H4 (cell line): ENCODE measurements around the gene NAPSA. TPM values are rescaled to one million over a fixed set of nuclear protein-coding genes. Genes with fewer than 3 reads are reported as not detected.
A peak's percentile ranks its signal among the peaks of the same experiment; 100 is the strongest.

ENCODE experiments used
- DNase-seq: peaks from one replicate; pipeline ENCODE4 v3.0.0-alpha.2; 2015; ENCODE audit warnings: low spot score
- total RNA-seq: library from RNA; depleted of rRNA; stranded (reverse); fragments of >200 nt; shearing (Covaris generic); gene quantifications from 2 replicates; pipeline ENCODE4 v1.2.3, GENCODE V29; 2014; rRNA removed

The NAPSA gene
- total RNA-seq, 1 experiment from 2014 or later, result 0.99 TPM

DNA sequence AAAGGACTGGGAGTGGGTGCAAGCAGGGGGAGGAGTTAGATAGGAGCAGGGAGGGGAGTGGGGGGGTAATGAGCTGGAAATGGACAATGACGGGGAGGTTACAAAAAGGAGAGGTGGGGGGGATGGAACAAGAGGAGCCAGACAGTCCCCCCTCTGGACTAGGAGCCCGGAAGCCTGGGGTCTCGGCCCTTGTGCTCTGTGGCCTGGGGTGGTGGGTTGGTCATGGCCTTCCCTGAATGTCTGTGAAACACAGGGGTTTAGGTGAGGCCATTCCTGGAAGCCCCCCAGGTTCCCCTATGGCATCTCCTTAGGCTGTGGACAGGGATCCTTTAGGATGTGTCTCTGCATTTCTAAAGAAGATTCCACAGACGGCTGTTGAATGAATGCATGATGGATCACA lies 48.3 kb downstream of the NAPSA start:
- no peak for DNase-seq

DNA sequence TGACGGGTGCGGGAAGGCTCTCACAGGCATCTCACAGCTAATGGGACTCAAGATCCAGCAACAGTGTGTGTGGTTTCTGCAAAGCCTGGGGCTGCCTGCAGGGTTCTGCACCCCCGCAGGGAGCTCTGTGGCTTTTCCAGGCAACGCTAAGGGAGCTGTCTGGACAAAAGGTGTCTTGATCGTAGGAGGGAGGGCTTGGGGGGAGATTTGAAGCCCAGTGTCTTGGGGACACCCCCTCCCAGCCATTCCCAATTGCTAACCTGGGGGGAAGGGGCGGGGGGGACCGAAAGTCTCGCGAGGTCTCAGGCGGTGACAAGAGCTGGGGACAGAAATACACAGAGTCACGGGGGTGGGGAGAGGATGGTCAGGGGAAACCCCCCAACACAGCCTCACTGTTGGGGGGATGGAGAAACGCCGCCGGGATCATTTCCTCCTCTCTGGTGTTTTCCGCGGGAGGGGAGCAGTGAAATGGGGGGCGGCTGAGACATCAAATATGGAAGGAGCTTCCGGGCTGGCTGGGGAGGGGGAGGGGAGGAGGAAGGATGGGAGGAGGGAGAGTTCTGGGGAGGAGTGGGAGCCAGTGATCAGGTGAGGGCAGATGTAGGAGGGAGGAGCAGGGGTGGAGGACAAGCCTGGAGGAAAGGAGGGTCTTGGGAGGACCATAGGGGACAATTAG lies 49.5 kb downstream of the NAPSA start:
- peak; percentile 63 for DNase-seq

DNA sequence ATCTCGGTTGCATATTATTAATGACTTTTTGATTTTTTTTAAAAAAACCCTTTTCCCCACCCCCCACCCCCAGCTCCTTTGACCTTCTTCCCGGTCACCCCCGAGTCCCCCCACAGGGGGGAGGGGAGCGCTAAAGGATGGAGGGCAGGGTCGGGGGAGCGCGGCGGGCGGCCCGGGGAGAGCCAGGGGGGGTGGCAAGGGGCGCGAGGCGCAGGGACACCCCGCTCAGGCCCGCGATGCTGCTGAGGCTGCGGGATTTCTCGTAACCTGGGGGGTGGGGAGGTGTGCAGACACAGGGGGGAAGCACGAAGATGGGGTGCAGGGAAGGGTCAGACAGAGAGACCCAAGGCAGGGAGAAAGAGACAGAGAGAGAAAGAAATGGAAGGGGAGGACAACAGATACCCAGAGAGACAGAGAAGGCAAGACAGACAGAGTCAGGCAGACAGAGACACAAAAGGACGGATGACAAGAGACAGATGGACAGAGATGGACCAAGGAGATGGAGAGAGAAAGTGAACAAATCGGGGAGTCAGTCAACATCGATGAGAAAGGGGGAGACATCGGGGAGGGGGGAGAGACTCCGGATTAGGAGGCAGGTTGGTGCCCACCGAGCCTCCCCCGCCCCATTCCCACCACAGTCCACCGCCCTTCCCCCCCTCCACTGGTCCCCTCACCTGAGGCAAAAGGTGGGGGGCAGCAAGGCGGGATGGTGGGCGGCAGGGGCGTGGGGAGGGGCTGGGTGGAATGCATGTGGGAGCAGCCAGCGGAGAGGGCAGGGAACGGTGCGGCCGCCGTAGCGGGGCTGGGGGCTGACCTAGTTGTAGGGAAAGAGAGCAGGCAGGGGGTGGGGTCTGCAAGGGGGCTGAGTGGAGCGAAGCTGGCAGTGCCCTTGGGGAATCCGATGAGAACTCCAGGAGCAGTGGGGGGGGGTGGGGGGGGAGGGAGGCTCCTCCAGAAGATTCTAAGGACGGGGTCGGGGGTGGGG lies 50.4 kb downstream of the NAPSA start:
- no peak for DNase-seq

DNA sequence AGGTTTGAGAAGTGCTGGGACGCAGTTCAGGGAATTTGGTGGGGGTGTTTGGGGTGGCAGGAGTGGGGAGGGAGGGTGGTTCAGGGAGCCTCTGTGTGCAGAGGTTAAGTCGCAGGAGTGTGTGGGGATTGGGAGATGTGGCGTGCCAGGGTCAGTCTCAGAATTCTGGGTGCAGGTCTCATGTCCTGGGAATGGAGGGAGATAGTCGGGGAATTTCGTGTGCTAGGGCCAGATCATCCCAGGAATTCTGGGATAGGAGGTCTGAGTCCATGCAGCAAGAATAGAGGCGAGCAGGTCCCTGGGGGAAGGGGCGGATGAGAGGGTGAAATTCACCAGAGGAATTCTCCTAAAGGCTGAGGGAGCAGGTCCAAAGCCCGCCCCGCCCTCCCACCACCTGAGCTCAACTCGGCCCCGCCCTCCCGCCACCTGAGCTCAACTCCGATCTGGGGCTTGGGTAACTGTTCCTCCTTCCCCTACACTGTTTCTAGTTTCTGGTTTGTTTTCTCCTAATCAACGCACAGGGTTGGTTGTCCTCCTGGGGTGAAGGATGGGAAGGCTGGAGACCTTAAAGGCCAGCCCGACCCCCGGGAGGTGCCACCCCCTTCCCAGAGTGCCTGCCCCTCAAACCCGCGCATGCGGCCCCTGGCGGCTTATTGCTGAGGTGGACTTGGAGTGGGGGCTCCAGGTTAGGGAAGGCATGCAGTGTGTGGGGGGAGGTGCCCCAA lies 51.5 kb downstream of the NAPSA start:
- no peak for DNase-seq

DNA sequence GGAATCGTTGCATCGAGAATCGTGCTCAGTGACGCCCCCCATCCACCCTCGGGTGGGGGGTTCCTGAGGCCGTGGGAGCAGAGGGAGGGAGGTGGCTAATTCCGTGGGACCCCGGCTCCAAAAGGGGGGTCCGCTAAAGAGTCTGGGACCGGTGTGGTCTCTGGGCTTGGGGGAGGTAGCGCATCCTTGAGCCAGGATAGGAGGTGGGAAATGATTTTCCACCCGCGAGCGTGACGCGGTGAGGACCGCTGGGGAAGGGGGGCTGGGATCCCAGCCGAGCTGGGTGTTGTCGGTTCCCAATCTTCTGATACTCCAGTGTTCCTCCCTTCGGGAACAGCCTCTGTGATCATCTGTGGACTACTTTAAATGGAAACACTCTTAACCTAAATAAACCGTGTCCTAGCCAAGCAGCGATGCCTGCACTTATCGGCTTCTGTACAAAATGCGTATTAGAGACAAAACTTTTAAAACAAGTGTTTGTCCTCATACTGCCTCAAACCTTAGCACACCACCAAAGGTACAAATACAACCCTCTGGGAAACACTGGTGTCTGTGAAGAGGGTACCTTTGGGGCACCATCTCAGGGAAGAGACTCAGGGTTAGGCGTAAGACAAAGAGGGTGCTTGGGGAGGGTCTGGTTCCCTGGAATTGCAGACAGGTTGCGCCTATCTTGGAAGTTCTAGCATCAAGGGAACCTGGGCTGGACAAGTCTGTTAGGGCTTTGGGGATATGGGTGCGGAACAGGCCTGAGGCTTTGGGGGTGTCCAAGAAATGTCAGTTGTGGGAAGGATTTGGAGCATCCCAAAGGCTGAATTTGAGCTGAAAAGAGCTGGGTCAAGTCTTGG lies 52.2 kb downstream of the NAPSA start:
- no peak for DNase-seq

DNA sequence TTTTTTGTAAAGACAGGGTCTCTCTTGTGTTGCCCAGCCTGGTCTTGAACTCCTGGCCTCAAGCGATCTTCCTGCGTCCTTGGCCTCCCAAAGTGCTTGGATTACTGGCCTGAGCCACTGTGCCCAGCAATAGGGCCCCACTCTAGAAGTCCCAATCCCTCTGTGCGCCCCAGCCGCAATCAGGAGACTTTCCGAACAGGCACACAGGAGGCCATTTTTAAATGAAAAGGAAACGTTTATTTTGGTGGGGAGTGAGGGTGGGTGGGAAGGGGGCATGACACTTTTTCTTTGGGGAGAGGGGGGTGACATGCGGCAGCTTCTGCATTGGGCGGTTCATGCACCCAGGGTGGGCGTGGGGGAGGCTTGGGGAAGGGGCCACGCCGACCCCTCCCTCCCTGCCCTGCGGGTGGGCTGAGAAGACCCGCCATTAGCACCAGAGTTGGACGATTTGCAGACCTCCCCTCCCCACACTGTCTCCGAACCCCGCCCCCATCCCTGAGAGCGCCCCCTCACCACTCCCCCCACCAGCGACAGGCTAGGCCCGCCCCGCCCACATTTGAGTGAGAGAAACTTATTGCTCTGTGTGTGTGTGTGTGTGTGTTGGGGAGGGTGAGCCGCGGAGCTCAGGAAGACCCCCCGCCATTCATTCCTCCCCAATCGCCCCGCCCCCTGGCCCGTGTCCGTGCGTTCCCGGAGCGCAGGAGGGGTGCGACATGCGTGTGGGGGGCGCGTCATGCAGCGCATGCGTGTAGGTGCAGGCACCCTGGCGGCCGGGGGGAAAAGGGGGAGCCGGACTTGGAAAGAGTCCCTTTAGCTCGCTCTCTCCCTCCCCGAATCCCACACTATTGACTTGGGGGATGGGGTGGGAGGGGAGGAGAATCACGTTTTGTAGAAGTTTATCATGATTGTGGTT lies 53.5 kb downstream of the NAPSA start:
- peak; percentile 81 for DNase-seq

DNA sequence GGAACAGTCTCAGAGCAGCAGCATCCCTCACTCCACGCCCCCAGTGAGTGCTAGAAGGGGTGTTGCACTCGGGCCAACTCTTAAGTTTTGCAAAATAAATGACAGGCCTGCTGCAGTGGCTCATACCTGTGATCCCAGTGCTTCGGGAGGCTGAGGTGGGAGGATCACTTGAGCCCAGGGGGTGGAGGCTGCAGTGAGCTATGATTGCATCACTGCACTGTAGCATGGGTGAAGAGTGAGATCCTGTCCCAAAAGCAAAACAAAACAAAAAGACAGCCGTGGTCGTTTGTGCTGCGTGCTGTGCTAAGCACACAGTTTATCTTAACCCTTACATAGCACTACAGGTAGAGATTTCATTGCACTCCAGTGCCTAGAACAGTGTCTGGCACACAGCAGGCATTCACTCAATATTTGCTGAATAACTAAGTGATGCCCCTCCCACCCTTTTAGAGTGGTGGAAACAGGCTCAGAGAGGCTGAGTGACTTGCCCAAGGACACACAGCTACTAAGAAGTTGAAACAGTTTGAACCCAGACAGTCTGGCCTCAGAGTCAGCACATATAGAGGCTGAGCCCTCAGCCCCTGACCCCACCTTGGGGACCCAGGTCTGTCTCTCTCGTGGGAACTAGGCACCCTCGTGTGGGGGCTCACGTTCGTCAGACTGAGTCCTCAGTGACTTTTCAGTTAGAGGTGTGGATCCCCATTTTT lies 54.5 kb downstream of the NAPSA start:
- no peak for DNase-seq

DNA sequence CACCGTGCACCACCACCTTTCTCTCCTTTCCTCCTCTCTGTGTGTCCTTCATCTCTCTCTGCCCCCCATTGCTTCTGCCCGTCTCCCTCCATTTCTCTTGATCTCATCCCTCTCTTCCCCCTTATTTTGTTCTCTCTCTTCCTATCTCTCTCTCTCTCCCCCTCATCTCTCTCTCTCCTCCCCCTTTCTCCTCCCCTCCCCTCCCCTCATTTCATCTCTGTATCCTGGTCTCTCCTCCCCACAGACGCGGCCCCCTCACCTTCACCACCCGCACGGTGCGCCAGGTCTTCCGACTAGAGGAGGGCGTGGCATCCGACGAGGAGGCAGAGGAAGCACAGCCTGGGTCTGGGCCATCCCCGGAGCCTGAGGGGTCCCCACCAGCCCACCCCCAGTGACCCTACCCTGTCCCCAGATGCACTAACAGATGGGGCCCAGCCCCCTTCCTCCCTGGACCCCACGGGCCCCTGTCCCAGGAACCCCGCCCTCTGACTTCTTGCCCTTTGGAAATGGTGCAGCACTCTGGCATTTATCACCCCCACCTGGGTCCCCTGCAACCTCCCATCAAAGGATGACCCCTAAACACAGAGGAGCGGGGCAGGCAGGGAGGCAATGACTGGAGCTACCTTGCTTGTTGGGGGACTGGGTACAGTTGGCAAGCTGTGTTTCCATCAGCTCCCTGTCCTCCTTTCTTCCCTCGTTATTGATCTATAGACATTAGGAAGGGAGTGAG lies 55.9 kb downstream of the NAPSA start:
- no peak for DNase-seq

DNA sequence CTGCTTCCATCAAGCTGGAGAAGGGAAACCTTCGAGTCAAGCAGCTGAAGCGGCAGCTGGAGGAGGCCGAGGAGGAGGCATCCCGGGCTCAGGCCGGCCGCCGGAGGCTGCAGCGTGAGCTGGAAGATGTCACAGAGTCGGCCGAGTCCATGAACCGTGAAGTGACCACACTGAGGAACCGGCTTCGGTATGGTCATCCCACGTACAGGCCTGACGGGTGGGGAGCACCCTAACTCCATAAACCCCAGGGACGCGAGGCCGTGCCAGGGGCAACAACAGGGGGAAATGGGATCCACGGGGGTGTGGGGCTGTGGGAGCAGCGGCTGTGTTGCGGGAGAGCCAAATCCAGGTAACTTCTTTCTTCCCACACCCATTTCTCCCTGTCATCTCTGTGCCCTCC lies 56.4 kb downstream of the NAPSA start:
- DNase-seq, result no peak

Other genes starting within 250 kb of the NAPSA start
- gene IZUMO2, start 202.4 kb downstream of the NAPSA start, total RNA-seq, result not detected in 2 replicates
- 3.2 and 3.8 TPM in 2 replicates for gene MYH14, start 162.0 kb downstream of the NAPSA start, total RNA-seq
- 0.06 and 0.47 TPM in 2 replicates for gene KCNC3, start 36.3 kb downstream of the NAPSA start, total RNA-seq
- 79.5 and 104 TPM in 2 replicates for gene NR1H2, start 10.8 kb upstream of the NAPSA start, total RNA-seq
- gene POLD1, start 18.7 kb upstream of the NAPSA start, total RNA-seq, result 45.8 and 58.6 TPM in 2 replicates
- gene SPIB, start 53.3 kb upstream of the NAPSA start, total RNA-seq, result 0.10 TPM in 2 replicates
- not detected in 2 replicates for gene MYBPC2, start 67.3 kb upstream of the NAPSA start, total RNA-seq
- gene EMC10, start 110.9 kb upstream of the NAPSA start, total RNA-seq, result 94.2 and 144 TPM in 2 replicates
- 2.9 and 8.6 TPM in 2 replicates for gene GARIN5A, start 111.2 kb upstream of the NAPSA start, total RNA-seq
- gene JOSD2, start 145.6 kb upstream of the NAPSA start, total RNA-seq, result 28.7 and 60.6 TPM in 2 replicates
- not detected in 2 replicates for gene ASPDH, start 148.3 kb upstream of the NAPSA start, total RNA-seq
- 15.2 and 19.0 TPM in 2 replicates for gene LRRC4B, start 202.8 kb upstream of the NAPSA start, total RNA-seq